ENCODE measurements around the gene STK16.

DNA sequence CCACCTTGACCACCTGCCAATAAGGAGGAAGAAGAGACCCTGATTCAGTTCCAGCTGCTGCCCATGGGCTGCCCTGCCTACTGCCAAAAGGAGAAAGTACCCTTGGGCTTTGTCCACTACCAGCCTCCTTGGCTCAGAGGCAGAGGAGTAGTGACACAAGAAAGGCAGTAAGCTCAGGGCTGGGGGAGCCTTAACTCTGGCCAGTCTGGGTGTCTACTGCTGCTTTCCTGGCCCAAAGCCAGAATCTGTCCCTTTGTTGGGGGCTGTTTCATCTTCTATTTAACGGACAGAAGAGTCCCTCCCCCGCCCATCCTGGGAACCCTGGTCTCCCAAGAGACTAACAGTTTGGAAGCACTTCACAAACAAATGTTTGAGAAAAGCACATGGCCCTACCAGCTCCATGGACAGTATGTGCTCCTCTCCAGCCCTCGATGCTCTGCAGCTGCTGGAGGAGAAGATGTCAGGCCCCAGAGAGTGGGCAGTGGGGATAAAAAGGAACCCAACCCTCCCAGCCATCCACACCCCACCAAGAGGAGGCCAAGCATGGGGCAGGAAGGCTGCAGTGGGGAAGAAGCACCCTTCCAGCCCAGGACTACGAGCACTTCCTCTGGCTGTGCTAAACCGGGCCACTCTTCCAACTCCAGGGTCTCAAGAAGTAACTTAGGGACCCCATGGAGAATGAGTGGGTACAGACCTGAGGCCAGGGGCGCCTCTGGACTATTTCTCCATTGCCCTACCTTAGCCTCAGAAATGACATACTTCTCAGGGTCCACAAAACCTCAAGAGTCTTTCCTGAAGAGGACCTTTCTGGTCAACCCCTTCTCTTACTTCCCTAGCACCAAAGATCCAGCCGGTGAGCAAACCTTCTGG, 17.0 kb upstream of the STK16 start:
- TF ChIP-seq, protein P1, sequence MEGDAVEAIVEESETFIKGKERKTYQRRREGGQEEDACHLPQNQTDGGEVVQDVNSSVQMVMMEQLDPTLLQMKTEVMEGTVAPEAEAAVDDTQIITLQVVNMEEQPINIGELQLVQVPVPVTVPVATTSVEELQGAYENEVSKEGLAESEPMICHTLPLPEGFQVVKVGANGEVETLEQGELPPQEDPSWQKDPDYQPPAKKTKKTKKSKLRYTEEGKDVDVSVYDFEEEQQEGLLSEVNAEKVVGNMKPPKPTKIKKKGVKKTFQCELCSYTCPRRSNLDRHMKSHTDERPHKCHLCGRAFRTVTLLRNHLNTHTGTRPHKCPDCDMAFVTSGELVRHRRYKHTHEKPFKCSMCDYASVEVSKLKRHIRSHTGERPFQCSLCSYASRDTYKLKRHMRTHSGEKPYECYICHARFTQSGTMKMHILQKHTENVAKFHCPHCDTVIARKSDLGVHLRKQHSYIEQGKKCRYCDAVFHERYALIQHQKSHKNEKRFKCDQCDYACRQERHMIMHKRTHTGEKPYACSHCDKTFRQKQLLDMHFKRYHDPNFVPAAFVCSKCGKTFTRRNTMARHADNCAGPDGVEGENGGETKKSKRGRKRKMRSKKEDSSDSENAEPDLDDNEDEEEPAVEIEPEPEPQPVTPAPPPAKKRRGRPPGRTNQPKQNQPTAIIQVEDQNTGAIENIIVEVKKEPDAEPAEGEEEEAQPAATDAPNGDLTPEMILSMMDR (IDR thresholded peaks at IDR 0.05 in 4 of 5, conservative IDR thresholded peaks at IDR 0.05 in 1 of 5): no peak
- TF ChIP-seq POLR2A (IDR thresholded peaks at IDR 0.05): no peak
